DND-41 (cell line): Measurements from ENCODE around the gene PTPN6.

Experiments
- ATAC-seq: fragments of 200-7000 bp; cut with Tn5 transposase; 3 replicates; pipeline ENCODE4 v1.9.1; 2021; ENCODE audit warnings: low read depth; ENCODE audit not compliant: insufficient read depth
- DNase-seq: peaks from one replicate; pipeline ENCODE4 v3.0.0-alpha.2; 2020
- H2AFZ ChIP-seq: 2 replicates; pipeline ENCODE4 v1.6.0; 2012; ENCODE audit warnings: low read depth, low read length
- H3K27ac ChIP-seq: 2 replicates; pipeline ENCODE4 v1.5.1; 2012; ENCODE audit warnings: low read length, inconsistent platforms
- H3K27me3 ChIP-seq: fragments of 200-600 bp; sonication (generic); 2 replicates; pipeline ENCODE4 v1.6.0; 2012; ENCODE audit warnings: low read length, mild to moderate bottlenecking, inconsistent platforms; ENCODE audit not compliant: insufficient read depth, poor library complexity
- H3K36me3 ChIP-seq: 2 replicates; pipeline ENCODE4 v1.5.1; 2012; ENCODE audit warnings: low read length, inconsistent platforms; ENCODE audit not compliant: insufficient read depth
- H3K4me1 ChIP-seq: 2 replicates; pipeline ENCODE4 v1.5.1; 2012; ENCODE audit warnings: mild to moderate bottlenecking, low read length; ENCODE audit not compliant: insufficient read depth
- H3K4me2 ChIP-seq: 2 replicates; pipeline ENCODE4 v1.6.0; 2012; ENCODE audit warnings: mild to moderate bottlenecking, moderate library complexity, low read length, inconsistent platforms; ENCODE audit not compliant: insufficient read depth
- H3K4me3 ChIP-seq, 2 experiments: fragments of 200-600 bp in 1 of 2; shearing (Covaris generic) in 1 of 2; 2 replicates each; pipeline ENCODE4 v1.5.1; 2012 to 2016; ENCODE audit warnings: inconsistent platforms in 2 of 2, low read length in 2 of 2, mild to moderate bottlenecking in 2 of 2, low read depth in 1 of 2, moderate library complexity in 1 of 2
- H3K79me2 ChIP-seq: 2 replicates; pipeline ENCODE4 v1.6.0; 2012; ENCODE audit warnings: low read length, inconsistent platforms; ENCODE audit not compliant: insufficient read depth
- H3K9ac ChIP-seq: 2 replicates; pipeline ENCODE4 v1.6.0; 2012; ENCODE audit warnings: low read depth, mild to moderate bottlenecking, inconsistent platforms, low read length, moderate library complexity
- H3K9me3 ChIP-seq: 2 replicates; pipeline ENCODE4 v1.5.1; 2012; ENCODE audit warnings: low read length, moderate library complexity, mild to moderate bottlenecking, inconsistent platforms; ENCODE audit not compliant: insufficient read depth, severe bottlenecking
- H4K20me1 ChIP-seq: 2 replicates; pipeline ENCODE4 v1.6.0; 2012; ENCODE audit warnings: low read length; ENCODE audit not compliant: insufficient read depth
- CTCF ChIP-seq: IDR thresholded peaks from 2 replicates; pipeline ENCODE4 v1.5.1; 2012; ENCODE audit warnings: borderline replicate concordance, low read length, moderate library complexity, mild to moderate bottlenecking; ENCODE audit not compliant: poor library complexity, severe bottlenecking; ENCODE audit errors: extremely low read depth
- EZH2 ChIP-seq: IDR thresholded peaks from 3 replicates; pipeline ENCODE4 v1.6.1; 2012; ENCODE audit warnings: borderline replicate concordance, low read depth, mild to moderate bottlenecking, moderate library complexity, low read length, inconsistent platforms; ENCODE audit not compliant: severe bottlenecking

The PTPN6 gene

GRCh38 chr12:6980740-6981139 lies 29.6 kb downstream of the PTPN6 start:
- Histone ChIP-seq H3K9me3 (no peaks in the 10 kb centered on the region), H3K27ac (no peak overlapping the region), H3K4me3 (no peak overlapping the region), H3K4me1 (no peaks in the 10 kb centered on the region), H4K20me1 (no peaks in the 10 kb centered on the region), H3K9ac (no peak overlapping the region), H3K79me2 (no peaks in the 10 kb centered on the region), H3K4me2 (no peak overlapping the region), H3K27me3 (no peaks in the 10 kb centered on the region), H3K36me3 (peaks cover 74% of the 10 kb centered on the region), H2AFZ (no peak overlapping the region)
- DNase-seq (no peak), ATAC-seq (no peak)
- no peak for TF ChIP-seq EZH2
- TF ChIP-seq CTCF = no peak

- Histone ChIP-seq H3K27me3 (no peaks in the 10 kb centered on the region), H4K20me1 (no peaks in the 10 kb centered on the region), H2AFZ (no peak overlapping the region), H3K9ac (no peak overlapping the region), H3K36me3 (peaks cover 72% of the 10 kb centered on the region), H3K27ac (no peak overlapping the region), H3K4me2 (no peak overlapping the region), H3K9me3 (no peaks in the 10 kb centered on the region), H3K4me1 (no peaks in the 10 kb centered on the region), H3K79me2 (no peaks in the 10 kb centered on the region), H3K4me3 (no peak overlapping the region)
- TF ChIP-seq EZH2 = no peak
- no peak for TF ChIP-seq CTCF
- DNase-seq = no peak
- no peak for ATAC-seq
Observed at GRCh38 chr12:6981152-6982052, 30.2 kb downstream of the PTPN6 start.

GRCh38 chr12:6982532-6982931 lies 31.4 kb downstream of the PTPN6 start:
- no peak overlapping the region for H3K9ac ChIP-seq
- DNase-seq (no peak), ATAC-seq (no peak)
- peaks cover 66% of the 10 kb centered on the region for H3K36me3 ChIP-seq
- no peak overlapping the region for H2AFZ ChIP-seq
- no peaks in the 10 kb centered on the region for H4K20me1 ChIP-seq
- H3K27me3 ChIP-seq = no peaks in the 10 kb centered on the region
- no peaks in the 10 kb centered on the region for H3K79me2 ChIP-seq
- no peaks in the 10 kb centered on the region for H3K9me3 ChIP-seq
- no peak overlapping the region for H3K4me2 ChIP-seq
- no peak overlapping the region for H3K4me3 ChIP-seq
- TF ChIP-seq CTCF (no peak), EZH2 (no peak)
- no peak overlapping the region for H3K27ac ChIP-seq
- no peaks in the 10 kb centered on the region for H3K4me1 ChIP-seq
